ENCODE results near the gene ZHX3. TPM values are rescaled to one million over a fixed set of nuclear protein-coding genes. Genes with fewer than 3 reads are reported as not detected.
A peak's percentile ranks its signal among the peaks of the same experiment; 100 is the strongest.

The ZHX3 gene
- total and polyA plus RNA-seq, 10 of the 15 experiments (the other 5 are each of a cell fraction or from before 2014, with no cell fraction given): 1.3 to 14.0 (median 5.0) TPM

- H3K79me2 ChIP-seq (ENCODE audit: control insufficient read depth, insufficient read depth, low read length): no peaks in the 10 kb centered on the region; the same call in 1 of the 2 replicates
- no peaks in the 10 kb centered on the region for H3K9me3 ChIP-seq (replicated peaks; ENCODE audit: control insufficient read depth, insufficient read depth, low read length)
- H3K4me1 ChIP-seq (ENCODE audit: control insufficient read depth, insufficient read depth, low read length): peaks cover 30% of the 10 kb centered on the region
- ChIA-PET POLR2A (interaction anchor here (2.1 kb wide), 1 partner anchor 10 kb away, joined by 10 read pairs; the partner anchor contains the start of gene ZHX3), SMC1A (ENCODE audit: uncharacterized antibody, unreplicated experiment) (interaction anchor here (1.0 to 3.0 kb wide), 12 partner anchors 9 to 172 kb away, joined by 3 to 16 read pairs (median 6); no protein-coding TSS in a partner anchor), CTCF (interaction anchor here (0.7 to 2.5 kb wide), 10 partner anchors 12 to 338 kb away, joined by 3 to 14 read pairs (median 3); partner anchors contain the start of gene LPIN3), RAD21 (ENCODE audit: unreplicated experiment) (interaction anchor here (1.0 to 2.2 kb wide), 4 partner anchors 9 to 150 kb away, joined by 3 to 8 read pairs (median 5); no protein-coding TSS in a partner anchor)
- H3K4me2 ChIP-seq (ENCODE audit: control insufficient read depth, insufficient read depth): peak overlapping the region; percentile 22; the same call in 1 of the 2 replicates
- ATAC-seq: peak; percentile 58
- TF ChIP-seq ZNF592 (IDR thresholded peaks at IDR 0.05): no peak
- TF ChIP-seq PAX5 (IDR thresholded peaks at IDR 0.05; ENCODE audit: borderline replicate concordance, low read depth, low read length): no peak
- 50% methylated on average over 1 of the region's 1 CpG for WGBS (ENCODE audit: insufficient coverage, insufficient replicate concordance, low lambda C conversion rate, missing lambda C conversion rate)
- BruUV-seq (replicated peaks): no TSS peak
- H3K36me3 ChIP-seq (ENCODE audit: control insufficient read depth in 2 of 2, insufficient read depth in 2 of 2, low read length in 1 of 2): no peaks in the 10 kb centered on the region
- no peak overlapping the region for H3K27ac ChIP-seq (ENCODE audit: control insufficient read depth, insufficient read depth)
- DNase-seq (ENCODE audit: low read depth, low spot score): no peak
- H4K20me1 ChIP-seq (ENCODE audit: control insufficient read depth, insufficient read depth): no peaks in the 10 kb centered on the region
- no peaks in the 10 kb centered on the region for H3K27me3 ChIP-seq (replicated peaks in 1 of 2; ENCODE audit: control insufficient read depth in 2 of 2, insufficient read depth in 2 of 2, low read length in 1 of 2)
- no peak overlapping the region for H3K4me3 ChIP-seq
- H3K9ac ChIP-seq (ENCODE audit: control insufficient read depth, insufficient read depth, low read length): no peak overlapping the region
- in situ Hi-C loops (cut with MboI) (no loop called here), intact Hi-C loops (cut with micrococcal nuclease; ENCODE audit: unreplicated experiment) (no loop called here)
- no peak for FAIRE-seq
- no peak overlapping the region for H2AFZ ChIP-seq (ENCODE audit: control insufficient read depth, low read depth, low read length)
Measured at GRCh38 chr20:41307021-41307420, 10.5 kb downstream of the ZHX3 start.
